GM18861 (cell line): Measurements from ENCODE around the gene RANBP2.

Experiments
- ATAC-seq: cut with Tn5 transposase; IDR thresholded peaks from one replicate; pipeline ENCODE4 v1.9.1; 2021; ENCODE audit not compliant: unreplicated experiment

The RANBP2 gene

GRCh38 chr2:108834620-108835019 is 115.3 kb downstream of the RANBP2 start:
- ATAC-seq = no peak

- ATAC-seq = no peak
Observed at GRCh38 chr2:108835040-108835439, 115.8 kb downstream of the RANBP2 start.
